ENCODE results near the gene PLA2G2E.

Gene PLA2G2E

GRCh38 chr1:19923953-19924346, 533 bp upstream of the PLA2G2E start:
- TF ChIP-seq CTCF (IDR thresholded peaks at IDR 0.05; ENCODE audit: extremely low read depth, insufficient read depth, missing control alignments) = no peak
- no peak for DNase-seq (ENCODE audit: low spot score)
- in situ Hi-C loops (cut with MboI; ENCODE audit: low pct_unique_long_range_greater_than_20kb, low sequenced_read_pairs, unreplicated experiment) = loop anchor here (25.0 kb wide), 1 partner anchor 213 kb away; the partner anchor contains the start of gene PLA2G2F

- no peak for TF ChIP-seq CTCF (IDR thresholded peaks at IDR 0.05; ENCODE audit: extremely low read depth, insufficient read depth, missing control alignments)
- no peak for DNase-seq (ENCODE audit: low spot score)
- in situ Hi-C loops (cut with MboI; ENCODE audit: low pct_unique_long_range_greater_than_20kb, low sequenced_read_pairs, unreplicated experiment) = loop anchor here (25.0 kb wide), 1 partner anchor 215 kb away; the partner anchor contains the start of gene PLA2G2F
These were observed 1.3 kb downstream of the PLA2G2E start for GRCh38 chr1:19922015-19922688.

- TF ChIP-seq CTCF (IDR thresholded peaks at IDR 0.05; ENCODE audit: extremely low read depth, insufficient read depth, missing control alignments) = no peak
- DNase-seq (ENCODE audit: low spot score) = no peak
- in situ Hi-C loops (cut with MboI; ENCODE audit: low pct_unique_long_range_greater_than_20kb, low sequenced_read_pairs, unreplicated experiment) = loop anchor here (25.0 kb wide), 1 partner anchor 216 kb away; the partner anchor contains the start of gene PLA2G2F
These were observed 2.1 kb downstream of the PLA2G2E start for GRCh38 chr1:19921310-19921709.

- DNase-seq (ENCODE audit: low spot score) = no peak
- no peak for TF ChIP-seq CTCF (IDR thresholded peaks at IDR 0.05; ENCODE audit: extremely low read depth, insufficient read depth, missing control alignments)
- in situ Hi-C loops (cut with MboI; ENCODE audit: low pct_unique_long_range_greater_than_20kb, low sequenced_read_pairs, unreplicated experiment) = loop anchor here (25.0 kb wide), 1 partner anchor 217 kb away; the partner anchor contains the start of gene PLA2G2F
These were observed 3.2 kb downstream of the PLA2G2E start for GRCh38 chr1:19920132-19920710.

GRCh38 chr1:19918057-19918456, 5.4 kb downstream of the PLA2G2E start:
- peak; percentile 93 for DNase-seq (ENCODE audit: low spot score)
- peak; percentile 89 for TF ChIP-seq CTCF (IDR thresholded peaks at IDR 0.05; ENCODE audit: extremely low read depth, insufficient read depth, missing control alignments)
- in situ Hi-C loops (cut with MboI; ENCODE audit: low pct_unique_long_range_greater_than_20kb, low sequenced_read_pairs, unreplicated experiment) = loop anchor here (25.0 kb wide), 1 partner anchor 219 kb away; the partner anchor contains the start of gene PLA2G2F

GRCh38 chr1:19910650-19911049, 12.8 kb downstream of the PLA2G2E start:
- no peak for TF ChIP-seq CTCF (IDR thresholded peaks at IDR 0.05; ENCODE audit: extremely low read depth, insufficient read depth, missing control alignments)
- no peak for DNase-seq (ENCODE audit: low spot score)
- in situ Hi-C loops (cut with MboI; ENCODE audit: low pct_unique_long_range_greater_than_20kb, low sequenced_read_pairs, unreplicated experiment) = loop anchor here (25.0 kb wide), 1 partner anchor 227 kb away; the partner anchor contains the start of gene PLA2G2F
